IMR-90 (cell line): ENCODE results near the gene KIF21A. TPM values are rescaled to one million over a fixed set of nuclear protein-coding genes. Genes with fewer than 3 reads are reported as not detected.

Experiments
- ATAC-seq: fragments of 200-7000 bp; cut with Tn5 transposase; 2 replicates; pipeline ENCODE4 v1.9.1; 2020; ENCODE audit warnings: low read depth, mild to moderate bottlenecking, moderate library complexity
- BruUV-seq: library from RNA; stranded (reverse); fragments of 400-500 nt; replicated peaks from 2 replicates; lab custom pipeline; 2021; lab: Mats Ljungman, UMichigan
- CTCF ChIA-PET: fragments of 300-600 bp; formaldehyde crosslinking; extraction: SDS; loops from one replicate; lab custom pipeline; 2021; ENCODE audit warnings: antibody characterized with exemption; lab: Yijun Ruan, JAX
- POLR2A ChIA-PET: fragments of 300-600 bp; sonication (Branson Sonifier 250); formaldehyde crosslinking; loops from one replicate; lab custom pipeline; 2022; ENCODE audit warnings: antibody characterized with exemption; ENCODE audit not compliant: unreplicated experiment; lab: Charles Lee
- DNase-seq: peaks from one replicate; pipeline ENCODE4 v3.0.0; 2013
- H2AFZ ChIP-seq: replicated peaks from 2 replicates; pipeline ENCODE3; 2013; ENCODE audit warnings: low read length, mild to moderate bottlenecking; ENCODE audit not compliant: poor library complexity
- H2AK5ac ChIP-seq: 2 replicates; pipeline ENCODE4 v1.6.1; 2013; ENCODE audit warnings: low read depth, low read length, inconsistent platforms
- H2AK9ac ChIP-seq: replicated peaks from 2 replicates; pipeline ENCODE3; 2013; ENCODE audit warnings: mild to moderate bottlenecking, low read depth, low read length, moderate library complexity; ENCODE audit not compliant: poor library complexity
- H2BK120ac ChIP-seq: 2 replicates; pipeline ENCODE4 v1.6.1; 2013; ENCODE audit warnings: low read depth, low read length, inconsistent platforms
- H2BK15ac ChIP-seq: 3 replicates; pipeline ENCODE4 v1.6.1; 2013; ENCODE audit warnings: low read depth, low read length, inconsistent platforms
- H2BK20ac ChIP-seq: 2 replicates; pipeline ENCODE4 v1.6.1; 2013; ENCODE audit warnings: low read depth, mild to moderate bottlenecking, inconsistent platforms, low read length, moderate library complexity
- H2BK5ac ChIP-seq: 2 replicates; pipeline ENCODE4 v1.6.1; 2013; ENCODE audit warnings: mild to moderate bottlenecking, low read depth, low read length, inconsistent platforms; ENCODE audit not compliant: poor library complexity, severe bottlenecking
- H3K14ac ChIP-seq: replicated peaks from 2 replicates; pipeline ENCODE4 v1.6.1; 2013; ENCODE audit warnings: low read depth, low read length, inconsistent platforms
- H3K18ac ChIP-seq: 2 replicates; pipeline ENCODE4 v1.6.1; 2013; ENCODE audit warnings: low read depth, low read length, control low read depth
- H3K23ac ChIP-seq: 2 replicates; pipeline ENCODE4 v1.6.1; 2013; ENCODE audit warnings: low read depth, low read length, inconsistent platforms
- H3K27ac ChIP-seq: 2 replicates; pipeline ENCODE4 v1.5.1; 2013; ENCODE audit warnings: mild to moderate bottlenecking, control low read depth, low read length; ENCODE audit not compliant: insufficient read depth
- H3K27me3 ChIP-seq: 2 replicates; pipeline ENCODE4 v1.6.1; 2013; ENCODE audit warnings: low read length; ENCODE audit not compliant: control insufficient read depth, insufficient read depth
- H3K36me3 ChIP-seq: 2 replicates; pipeline ENCODE4 v1.6.1; 2013; ENCODE audit warnings: low read length, mixed read lengths; ENCODE audit not compliant: control insufficient read depth, insufficient read depth
- H3K4ac ChIP-seq: 2 replicates; pipeline ENCODE4 v1.6.1; 2013; ENCODE audit warnings: low read depth, low read length, inconsistent platforms
- H3K4me1 ChIP-seq: 2 replicates; pipeline ENCODE4 v1.6.1; 2013; ENCODE audit warnings: low read length, mixed read lengths; ENCODE audit not compliant: control insufficient read depth, insufficient read depth
- H3K4me2 ChIP-seq: 2 replicates; pipeline ENCODE4 v1.6.1; 2013; ENCODE audit warnings: low read depth, mild to moderate bottlenecking, control low read depth, low read length, moderate library complexity
- H3K4me3 ChIP-seq: 2 replicates; pipeline ENCODE4 v1.5.1; 2013; ENCODE audit warnings: low read depth, mild to moderate bottlenecking, control low read depth, low read length, moderate library complexity; ENCODE audit not compliant: insufficient read depth
- H3K56ac ChIP-seq: 2 replicates; pipeline ENCODE4 v1.6.1; 2013; ENCODE audit warnings: low read length, inconsistent platforms; ENCODE audit not compliant: insufficient read depth; ENCODE audit errors: extremely low read depth
- H3K79me1 ChIP-seq, 2 experiments: 2 replicates each; pipeline ENCODE4 v1.6.1; 2013; ENCODE audit warnings: low read length in 2 of 2, inconsistent platforms in 1 of 2, low read depth in 1 of 2
- H3K9ac ChIP-seq: 2 replicates; pipeline ENCODE4 v1.6.1; 2013; ENCODE audit warnings: low read depth, low read length, control low read depth
- H3K9me1 ChIP-seq: 2 replicates; pipeline ENCODE4 v1.6.1; 2013; ENCODE audit warnings: low read length, inconsistent platforms; ENCODE audit not compliant: insufficient read depth
- H3K9me3 ChIP-seq: 2 replicates; pipeline ENCODE4 v1.6.1; 2013; ENCODE audit warnings: low read length; ENCODE audit not compliant: control insufficient read depth, insufficient read depth
- H4K20me1 ChIP-seq: 2 replicates; pipeline ENCODE4 v1.6.1; 2013; ENCODE audit warnings: low read length, inconsistent platforms; ENCODE audit not compliant: insufficient read depth
- H4K5ac ChIP-seq: 2 replicates; pipeline ENCODE4 v1.6.1; 2013; ENCODE audit warnings: mild to moderate bottlenecking, low read depth, low read length, control low read depth
- H4K8ac ChIP-seq, 2 experiments: 2 replicates each; pipeline ENCODE4 v1.6.1; 2013; ENCODE audit warnings: low read depth in 2 of 2, low read length in 2 of 2, control low read depth in 1 of 2, inconsistent platforms in 1 of 2
- H4K91ac ChIP-seq: 2 replicates; pipeline ENCODE4 v1.6.1; 2013; ENCODE audit warnings: low read depth, low read length, inconsistent platforms; ENCODE audit not compliant: insufficient read depth
- BHLHE40 ChIP-seq: fragments of 150-350 bp; IDR thresholded peaks from 2 replicates; pipeline ENCODE4 v1.6.1; 2016; ENCODE audit warnings: mild to moderate bottlenecking, low read depth, low read length
- CEBPB ChIP-seq: IDR thresholded peaks from 2 replicates; pipeline ENCODE4 v1.6.1; 2012; ENCODE audit warnings: low read depth, low read length, improper control_type of control experiment
- CHD1 ChIP-seq: IDR thresholded peaks from 2 replicates; pipeline ENCODE4 v1.6.1; 2012; ENCODE audit warnings: low read depth, low read length, improper control_type of control experiment
- CTCF ChIP-seq: conservative IDR thresholded peaks from 2 replicates; pipeline ENCODE4 v1.5.1; 2012; ENCODE audit warnings: mild to moderate bottlenecking, low read depth, low read length, improper control_type of control experiment
- ELK1 ChIP-seq: fragments of 150-350 bp; IDR thresholded peaks from 2 replicates; pipeline ENCODE4 v1.6.1; 2016; ENCODE audit warnings: low read depth, mild to moderate bottlenecking, low read length, moderate library complexity, borderline replicate concordance
- FOS ChIP-seq: fragments of 150-350 bp; IDR thresholded peaks from 2 replicates; pipeline ENCODE4 v1.6.1; 2016; ENCODE audit warnings: low read depth, low read length
- MAFK ChIP-seq: IDR thresholded peaks from 2 replicates; pipeline ENCODE4 v1.6.1; 2012; ENCODE audit warnings: low read depth, low read length, improper control_type of control experiment
- MAZ ChIP-seq: IDR thresholded peaks from 2 replicates; pipeline ENCODE4 v1.6.1; 2012; ENCODE audit warnings: low read depth, mild to moderate bottlenecking, low read length, improper control_type of control experiment, moderate library complexity, borderline replicate concordance
- MXI1 ChIP-seq: IDR thresholded peaks from 2 replicates; pipeline ENCODE4 v1.6.1; 2012; ENCODE audit warnings: low read depth, mild to moderate bottlenecking, low read length, moderate library complexity, borderline replicate concordance
- NFE2L2 ChIP-seq: fragments of 150-350 bp; IDR thresholded peaks from 2 replicates; pipeline ENCODE4 v1.6.1; 2016; ENCODE audit warnings: low read depth, mild to moderate bottlenecking, low read length
- POLR2A ChIP-seq: IDR thresholded peaks from 2 replicates; pipeline ENCODE4 v1.6.1; 2012; ENCODE audit warnings: mild to moderate bottlenecking, low read depth, low read length
- RAD21 ChIP-seq: IDR thresholded peaks from 2 replicates; pipeline ENCODE4 v1.6.1; 2012; ENCODE audit warnings: low read length, improper control_type of control experiment
- RCOR1 ChIP-seq: IDR thresholded peaks from 2 replicates; pipeline ENCODE4 v1.6.1; 2012; ENCODE audit warnings: mild to moderate bottlenecking, low read length, improper control_type of control experiment; ENCODE audit not compliant: insufficient replicate concordance
- RFX5 ChIP-seq: IDR thresholded peaks from 2 replicates; pipeline ENCODE4 v1.8.0; 2012; ENCODE audit warnings: low read depth, mild to moderate bottlenecking, low read length, moderate library complexity
- SMC3 ChIP-seq: fragments of 150-350 bp; IDR thresholded peaks from 2 replicates; pipeline ENCODE4 v1.6.1; 2016; ENCODE audit warnings: low read depth, mild to moderate bottlenecking, antibody characterized with exemption, low read length, moderate library complexity
- USF2 ChIP-seq: fragments of 150-350 bp; IDR thresholded peaks from 2 replicates; pipeline ENCODE4 v1.6.1; 2017; ENCODE audit warnings: mild to moderate bottlenecking, antibody characterized with exemption, low read length, low read depth
- WGBS, 2 experiments: methylation state at CpG; one replicate each; pipeline versions ENCODE4 v1.1.5 to v1.1.7; 2013; ENCODE audit warnings: missing lambda C conversion rate in 2 of 2; ENCODE audit not compliant: insufficient read length in 1 of 2; ENCODE audit errors: extremely low coverage in 2 of 2; 5-methylcytosine and 5-hydroxymethylcytosine counted together
- dilution Hi-C: fragments of 300-500 bp; cut with HindIII; formaldehyde crosslinking; loops from one replicate; pipeline ENCODE4 v1.14.3; 2018; ENCODE audit warnings: low sequenced_read_pairs; ENCODE audit not compliant: unreplicated experiment
- in situ Hi-C: fragments of 300-500 bp; cut with MboI; formaldehyde crosslinking; loops from 3 replicates; pipeline ENCODE4 v1.14.3; 2019; ENCODE audit warnings: low sequenced_read_pairs, inconsistent platforms, mixed read lengths
- intact Hi-C: fragments of 100-400 bp; cut with micrococcal nuclease; formaldehyde crosslinking; loops from 2 replicates; pipeline ENCODE4 v1.10.0; 2022
- polyA plus RNA-seq, 3 experiments: library from polyadenylated mRNA; depleted of rRNA; stranded (reverse); fragments of >200 nt; gene quantifications; 2 replicates each; pipeline ENCODE4 v1.2.3, GENCODE V29; 2012; ENCODE audit warnings: low replicate concordance in 1 of 3
- total RNA-seq: library from RNA; depleted of rRNA; stranded (reverse); fragments of >200 nt; gene quantifications from 2 replicates; pipeline ENCODE4 v1.2.3, GENCODE V29; 2012

The KIF21A gene
- total and polyA plus RNA-seq, 2 of the 4 experiments (the other 2 are of a cell fraction): 0.38 to 1.1 TPM

GRCh38 chr12:39389399-39390150 lies 53.3 kb downstream of the KIF21A start:
- ATAC-seq (no peak), DNase-seq (no peak)
- no CpG with 5 or more reads among the region's 2 CpGs for WGBS, 2 experiments
- H3K23ac ChIP-seq: no peak overlapping the region
- H3K9ac ChIP-seq: no peak overlapping the region
- no peak overlapping the region for H3K4ac ChIP-seq
- no peaks in the 10 kb centered on the region for H4K20me1 ChIP-seq
- POLR2A ChIA-PET: no interaction called here
- no peak overlapping the region for H3K56ac ChIP-seq
- in situ Hi-C loops: no loop called here
- H3K9me1 ChIP-seq: no peaks in the 10 kb centered on the region
- H3K27ac ChIP-seq: no peak overlapping the region
- no peaks in the 10 kb centered on the region for H3K27me3 ChIP-seq
- H3K9me3 ChIP-seq: no peaks in the 10 kb centered on the region
- no peak overlapping the region for H2BK5ac ChIP-seq
- no peak overlapping the region for H2BK120ac ChIP-seq
- no peak overlapping the region for H2BK15ac ChIP-seq
- H3K4me3 ChIP-seq: no peak overlapping the region
- H3K14ac ChIP-seq: no peak overlapping the region
- no TSS peak for BruUV-seq
- no peak overlapping the region for H4K5ac ChIP-seq
- dilution Hi-C loops: no loop called here
- H2AK9ac ChIP-seq: no peak overlapping the region
- H3K36me3 ChIP-seq: no peaks in the 10 kb centered on the region
- H4K91ac ChIP-seq: no peak overlapping the region
- intact Hi-C loops: no loop called here
- H4K8ac ChIP-seq: no peak overlapping the region
- H3K18ac ChIP-seq: no peak overlapping the region
- CTCF ChIA-PET: no interaction called here
- H3K79me1 ChIP-seq: no peaks in the 10 kb centered on the region
- TF ChIP-seq USF2: no peak
- TF ChIP-seq POLR2A: no peak
- no peak for TF ChIP-seq MAZ
- no peak for TF ChIP-seq RAD21
- TF ChIP-seq MAFK: no peak
- TF ChIP-seq BHLHE40: no peak
- TF ChIP-seq ELK1: no peak
- no peak for TF ChIP-seq RFX5
- no peak for TF ChIP-seq CHD1
- TF ChIP-seq FOS: no peak
- TF ChIP-seq MXI1: no peak
- no peak for TF ChIP-seq RCOR1
- no peak for TF ChIP-seq CTCF
- no peak for TF ChIP-seq NFE2L2
- TF ChIP-seq CEBPB: no peak
- TF ChIP-seq SMC3: no peak
- H2AFZ ChIP-seq: no peak overlapping the region
- H2AK5ac ChIP-seq: no peak overlapping the region
- no peak overlapping the region for H2BK20ac ChIP-seq
- no peak overlapping the region for H3K4me2 ChIP-seq
- H3K4me1 ChIP-seq: no peaks in the 10 kb centered on the region
